SH-SY5Y (cell line): ENCODE measurements around the gene TNC.

Experiments
- GATA2 ChIP-seq: IDR thresholded peaks from 2 replicates; pipeline ENCODE4 v1.6.1; 2011; ENCODE audit warnings: mild to moderate bottlenecking, low read depth, low read length
- GATA3 ChIP-seq: IDR thresholded peaks from 2 replicates; pipeline ENCODE4 v1.6.1; 2011; ENCODE audit warnings: low read depth, mild to moderate bottlenecking, low read length, moderate library complexity

Gene TNC

DNA sequence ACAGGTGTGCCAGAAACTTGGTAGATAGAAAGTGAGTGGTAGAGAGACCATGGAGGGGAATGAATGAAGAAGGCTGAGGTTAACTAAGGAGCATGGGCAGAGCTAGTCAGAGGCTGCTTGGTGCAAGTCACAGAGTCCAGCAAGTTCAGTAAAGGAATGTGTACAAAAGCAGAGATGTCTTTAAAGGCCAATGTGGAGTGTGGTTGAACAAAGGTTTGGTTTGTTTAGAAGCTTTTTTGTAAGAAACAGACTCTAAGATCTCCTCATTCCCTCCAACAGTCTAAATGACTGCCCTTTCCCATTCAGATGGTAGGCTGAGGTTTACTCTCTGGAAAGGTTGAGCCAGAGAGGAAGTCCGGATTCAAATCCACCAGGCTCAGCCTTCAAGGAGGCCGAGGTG is 84.2 kb downstream of the TNC start:
- TF ChIP-seq GATA2 (no peak), GATA3 (no peak)

DNA sequence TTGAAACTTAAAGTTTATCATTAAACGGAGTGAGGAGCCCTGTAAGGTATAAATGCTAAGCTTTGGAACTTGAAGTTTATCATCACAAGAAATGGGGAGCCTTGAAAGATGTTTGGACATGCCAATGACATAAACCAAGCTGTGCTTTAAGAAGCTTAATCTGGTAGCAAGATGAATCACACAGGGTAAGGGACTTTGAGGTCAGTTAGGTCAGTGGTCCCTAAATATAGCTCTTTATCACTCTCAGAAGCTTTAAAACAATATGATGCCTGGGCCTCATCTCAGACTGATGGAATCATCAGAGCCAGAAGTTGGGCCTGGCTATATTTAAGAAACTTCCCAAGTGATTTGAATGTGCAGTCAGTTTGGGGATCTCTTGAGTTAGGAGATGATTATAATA is 85.7 kb downstream of the TNC start:
- TF ChIP-seq GATA3 (no peak), GATA2 (no peak)

DNA sequence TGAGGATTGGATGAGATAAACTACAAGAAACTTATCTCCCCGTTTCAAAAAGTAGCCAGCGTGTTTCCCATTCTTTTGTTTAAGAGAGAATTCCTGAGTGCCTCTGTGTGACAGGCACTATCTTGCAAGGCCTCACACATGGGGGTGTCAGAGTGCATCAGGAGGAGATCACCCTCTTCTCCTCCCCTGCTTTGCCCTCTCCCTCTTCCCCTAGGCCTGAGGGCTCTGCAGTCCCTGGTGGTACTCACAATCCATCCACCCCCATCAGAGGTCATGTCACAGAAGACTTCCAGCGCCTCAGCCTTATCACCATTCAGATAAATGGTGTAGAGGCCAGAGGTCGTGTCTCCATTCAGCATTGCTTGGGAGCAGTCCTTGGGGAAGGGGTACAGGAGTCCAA is 88.0 kb downstream of the TNC start:
- TF ChIP-seq GATA3: no peak
- no peak for TF ChIP-seq GATA2

DNA sequence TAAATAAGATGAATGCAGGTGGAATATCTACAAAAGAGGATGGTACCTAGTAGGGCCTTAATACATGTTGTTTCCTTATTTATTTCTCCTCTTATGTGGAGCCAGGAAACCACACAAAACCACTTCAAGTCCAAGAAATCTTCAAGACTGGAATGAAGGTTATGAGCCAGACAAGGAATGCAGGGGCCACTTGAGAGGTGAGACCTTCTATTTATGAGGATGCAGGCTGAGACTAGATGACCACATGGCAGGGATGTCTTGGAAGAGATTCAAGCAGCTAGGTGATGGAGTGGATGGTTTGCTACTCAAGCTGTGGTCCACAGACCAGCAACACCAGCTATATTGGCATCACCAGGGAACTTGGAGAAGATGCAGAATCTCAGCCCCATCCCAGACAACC is 92.2 kb downstream of the TNC start:
- TF ChIP-seq GATA3 (no peak), GATA2 (no peak)

DNA sequence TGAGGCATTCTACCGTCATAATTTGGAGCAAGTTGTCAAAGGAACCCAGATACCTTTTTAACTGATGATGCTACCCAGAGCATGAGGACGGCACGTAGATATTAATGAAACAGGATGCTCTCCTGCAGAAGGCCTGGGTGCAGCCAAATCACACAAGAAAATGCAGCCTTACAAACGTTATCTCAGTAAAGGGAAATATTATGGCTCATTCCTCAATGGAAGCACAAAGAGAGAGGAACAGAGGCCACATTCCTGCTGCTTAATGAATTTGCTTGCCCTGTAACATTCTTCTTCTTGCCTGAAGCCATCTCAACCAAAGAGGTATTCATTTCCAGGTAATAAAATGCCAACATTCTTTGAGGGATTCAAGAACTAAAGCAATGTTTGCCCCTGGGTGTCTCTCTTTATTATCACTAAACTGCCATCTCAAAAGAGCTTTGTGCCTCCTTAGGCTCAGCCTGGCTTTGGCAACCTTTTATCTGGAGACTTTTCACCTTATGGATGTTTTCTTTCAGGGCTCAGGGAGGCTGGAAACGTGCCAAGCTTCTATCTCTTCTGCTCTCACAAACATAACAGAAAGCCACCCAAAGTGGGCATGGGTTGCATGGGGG is 92.9 kb downstream of the TNC start:
- TF ChIP-seq GATA3: no peak
- TF ChIP-seq GATA2: no peak

DNA sequence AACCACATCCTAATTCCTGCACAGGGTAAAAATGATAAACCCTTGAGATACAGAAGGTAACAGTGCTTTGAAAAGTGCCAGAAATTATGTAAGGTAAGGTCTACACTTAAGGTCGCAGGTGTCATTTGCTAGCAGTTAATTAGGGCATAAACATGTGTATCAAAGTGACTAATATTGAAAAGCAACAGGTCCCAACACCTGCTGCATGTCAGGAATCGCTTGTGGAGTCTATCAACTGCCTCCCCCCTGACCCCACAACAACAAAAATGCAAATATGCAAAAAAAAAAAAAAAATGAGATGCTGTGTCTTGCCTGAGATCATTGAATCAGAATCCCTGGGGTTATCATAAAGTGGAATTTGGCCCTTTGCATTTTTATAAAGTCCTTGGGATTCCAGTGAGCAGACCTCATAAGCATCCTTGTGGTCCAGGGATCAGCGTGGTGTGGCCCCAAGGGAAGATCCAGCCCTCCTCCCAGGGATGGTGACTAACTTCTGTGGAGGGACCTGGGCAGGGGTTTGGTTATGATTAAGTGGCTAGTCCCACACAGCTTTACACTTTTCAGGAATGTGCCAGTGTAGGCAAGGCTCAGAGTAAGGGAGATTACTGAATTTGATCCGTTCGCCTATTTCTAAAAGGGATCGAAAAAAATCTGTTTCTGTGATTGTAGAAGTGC is 95.1 kb downstream of the TNC start:
- TF ChIP-seq GATA2 (no peak), GATA3 (no peak)

DNA sequence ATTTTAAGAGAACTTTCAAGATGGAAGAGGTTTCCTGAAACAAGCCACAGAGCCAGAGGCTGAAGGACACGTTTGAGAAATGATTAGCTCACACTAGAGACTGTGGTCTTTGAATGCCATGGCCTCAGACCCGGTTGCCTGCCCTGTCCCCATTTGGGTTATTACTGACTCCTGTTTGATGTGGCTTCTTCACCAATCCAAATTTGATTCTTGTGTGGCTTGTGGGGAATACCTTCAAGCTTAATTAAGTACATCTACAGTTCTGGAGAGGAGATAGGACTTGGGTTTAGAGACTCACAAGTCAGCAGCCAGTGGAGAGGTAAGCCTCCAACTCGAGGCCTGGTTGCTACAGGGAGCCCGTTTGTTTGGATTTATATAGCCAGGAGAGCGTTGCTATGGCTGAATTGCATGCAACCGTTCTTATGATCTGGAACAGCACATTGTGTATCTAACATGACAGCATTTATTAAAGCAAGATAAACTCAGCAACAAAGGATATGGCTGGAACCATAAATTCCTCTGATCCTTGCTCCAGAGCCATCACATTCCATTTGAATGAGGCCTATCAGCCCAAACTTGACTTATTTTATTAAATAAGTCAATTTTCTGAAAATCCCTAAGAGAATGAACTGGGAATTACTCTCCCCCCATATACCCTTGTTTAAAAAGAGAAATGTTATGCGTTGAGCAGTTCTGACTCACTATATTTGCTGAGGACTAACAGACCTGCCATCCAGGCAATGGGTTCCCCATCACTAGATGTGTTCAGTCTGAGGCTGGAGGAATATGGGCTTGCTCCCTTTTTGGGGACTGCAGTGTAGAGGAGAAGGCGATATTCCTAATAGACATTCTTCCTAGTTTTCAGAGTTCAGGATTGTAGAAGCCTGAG is 99.2 kb downstream of the TNC start:
- TF ChIP-seq GATA3 (no peak), GATA2 (no peak)

DNA sequence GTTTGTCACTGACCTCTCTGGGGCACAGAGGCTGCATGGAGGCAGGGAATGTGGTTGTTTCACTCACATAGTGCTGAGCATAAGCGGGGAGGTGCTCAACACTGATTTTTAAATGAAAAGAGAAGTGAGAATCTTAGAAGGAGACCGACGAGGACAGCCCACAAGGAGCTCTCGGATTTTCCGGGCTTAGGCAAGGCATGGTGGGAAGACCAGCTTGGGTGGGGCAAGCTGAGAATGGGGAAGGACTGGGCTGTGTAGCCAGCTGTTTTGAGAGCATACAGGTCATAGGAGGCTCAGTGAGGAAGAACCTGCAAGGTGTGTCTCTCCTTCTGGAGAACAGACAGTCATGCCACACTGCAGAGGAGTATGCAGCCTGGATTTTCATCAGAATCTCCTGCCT is 101.6 kb downstream of the TNC start:
- TF ChIP-seq GATA3 (no peak), GATA2 (no peak)

DNA sequence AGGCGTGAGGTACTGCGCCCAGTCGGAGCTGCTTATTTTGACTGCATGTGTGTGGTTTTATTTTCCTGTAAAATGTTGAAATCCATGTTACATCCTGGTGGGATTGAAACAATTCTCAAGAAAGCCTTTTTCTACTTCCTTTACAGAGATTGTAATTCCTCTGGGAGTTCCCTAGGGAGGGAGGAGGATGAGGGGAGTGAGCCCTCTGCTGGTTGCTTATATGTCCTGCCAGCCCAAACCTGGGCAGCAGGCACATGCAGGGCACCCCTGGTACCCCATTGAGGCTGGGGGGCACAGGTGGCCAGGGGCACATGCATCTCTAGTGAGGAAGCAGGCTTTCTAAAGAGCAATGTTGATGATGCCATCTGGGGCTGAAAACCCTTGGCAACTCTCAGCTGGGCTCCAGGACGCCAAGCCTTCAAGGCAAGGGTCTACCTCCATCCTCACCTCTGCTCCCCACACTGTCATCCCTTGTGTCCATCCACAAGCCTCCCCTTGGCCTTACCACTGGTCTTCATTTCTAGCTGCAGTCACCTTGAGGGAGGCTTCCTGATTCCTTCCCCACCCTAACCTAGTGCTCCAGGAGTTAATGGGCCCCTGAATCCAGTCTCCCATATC is 102.8 kb downstream of the TNC start:
- TF ChIP-seq GATA3: no peak
- TF ChIP-seq GATA2: no peak

DNA sequence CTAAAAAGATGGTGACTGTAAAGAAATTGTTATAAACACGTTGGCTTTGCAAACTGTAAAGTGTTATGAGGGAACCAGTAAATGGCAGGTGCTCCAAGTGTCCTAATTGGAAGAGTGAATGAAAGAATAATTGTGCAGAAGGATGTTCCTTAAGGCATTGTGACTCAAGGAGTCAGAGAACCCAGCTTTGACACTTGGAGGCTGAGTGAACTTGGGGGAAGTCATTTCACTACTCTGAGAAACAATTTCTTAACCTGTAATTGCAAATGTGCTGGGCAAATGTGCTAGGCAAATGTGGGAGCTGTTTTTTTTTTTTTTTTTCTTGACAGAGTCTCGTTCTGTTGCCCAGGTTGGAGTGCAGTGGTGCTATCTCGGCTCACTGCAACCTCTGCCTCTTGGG is 103.5 kb downstream of the TNC start:
- TF ChIP-seq GATA2 (no peak), GATA3 (no peak)

DNA sequence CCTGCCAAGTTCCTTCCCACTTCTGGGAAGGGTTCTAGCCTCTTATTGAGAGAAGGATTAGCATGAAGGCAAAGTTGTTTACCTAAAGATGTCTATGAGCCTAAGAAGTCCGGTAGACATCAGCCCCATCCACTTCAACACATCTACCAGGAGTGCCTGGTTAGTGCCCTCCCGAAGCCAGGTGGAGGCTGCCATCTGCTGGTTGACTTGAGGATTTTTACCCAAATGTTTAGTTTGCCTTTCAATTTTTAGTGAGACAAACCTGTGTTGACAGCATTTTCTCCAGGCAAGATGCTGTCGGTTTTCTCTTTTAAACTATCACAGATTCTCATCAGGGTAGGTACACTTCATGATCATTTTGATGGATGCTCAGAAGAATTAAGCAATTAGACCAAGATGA is 104.0 kb downstream of the TNC start:
- TF ChIP-seq GATA2 (no peak), GATA3 (no peak)

DNA sequence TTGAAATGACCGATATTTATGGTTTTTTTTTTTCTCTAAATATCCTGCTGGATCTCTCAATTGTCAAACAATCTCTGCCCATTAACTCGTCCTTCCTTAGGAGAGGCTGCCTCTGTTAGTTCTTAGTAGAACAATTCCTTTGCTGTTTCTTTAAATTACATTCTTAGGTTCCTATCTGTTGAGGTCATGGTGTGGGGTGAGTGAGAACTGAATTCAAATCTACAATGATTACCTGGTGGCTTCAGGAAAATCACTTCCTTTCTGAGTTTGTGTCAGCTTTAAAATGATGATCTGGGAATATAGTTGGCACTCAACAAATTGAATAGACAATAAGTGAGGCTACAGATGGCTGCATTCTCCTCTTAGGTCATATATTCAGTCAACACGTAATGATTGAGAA is 105.5 kb downstream of the TNC start:
- no peak for TF ChIP-seq GATA3
- TF ChIP-seq GATA2: no peak

DNA sequence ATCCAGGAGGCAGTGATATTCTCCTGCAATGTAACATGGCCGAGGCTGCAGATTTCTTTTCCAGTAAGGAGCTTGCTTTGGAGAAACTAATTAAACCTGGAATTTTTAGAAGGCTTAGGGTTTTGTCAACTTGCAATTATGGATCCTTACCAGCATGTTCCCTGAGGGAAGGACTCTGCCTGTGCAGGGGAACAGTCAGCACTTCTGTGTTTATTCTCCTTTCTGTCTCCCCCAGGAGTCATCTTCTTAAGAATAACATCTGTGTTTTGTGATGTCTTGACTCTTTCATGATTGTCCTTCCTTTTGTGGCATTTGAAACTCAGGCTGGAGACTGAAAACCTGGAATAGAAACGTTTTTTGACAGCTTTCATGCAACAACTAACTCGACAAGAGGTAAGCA is 107.1 kb downstream of the TNC start:
- TF ChIP-seq GATA2 (no peak), GATA3 (no peak)

DNA sequence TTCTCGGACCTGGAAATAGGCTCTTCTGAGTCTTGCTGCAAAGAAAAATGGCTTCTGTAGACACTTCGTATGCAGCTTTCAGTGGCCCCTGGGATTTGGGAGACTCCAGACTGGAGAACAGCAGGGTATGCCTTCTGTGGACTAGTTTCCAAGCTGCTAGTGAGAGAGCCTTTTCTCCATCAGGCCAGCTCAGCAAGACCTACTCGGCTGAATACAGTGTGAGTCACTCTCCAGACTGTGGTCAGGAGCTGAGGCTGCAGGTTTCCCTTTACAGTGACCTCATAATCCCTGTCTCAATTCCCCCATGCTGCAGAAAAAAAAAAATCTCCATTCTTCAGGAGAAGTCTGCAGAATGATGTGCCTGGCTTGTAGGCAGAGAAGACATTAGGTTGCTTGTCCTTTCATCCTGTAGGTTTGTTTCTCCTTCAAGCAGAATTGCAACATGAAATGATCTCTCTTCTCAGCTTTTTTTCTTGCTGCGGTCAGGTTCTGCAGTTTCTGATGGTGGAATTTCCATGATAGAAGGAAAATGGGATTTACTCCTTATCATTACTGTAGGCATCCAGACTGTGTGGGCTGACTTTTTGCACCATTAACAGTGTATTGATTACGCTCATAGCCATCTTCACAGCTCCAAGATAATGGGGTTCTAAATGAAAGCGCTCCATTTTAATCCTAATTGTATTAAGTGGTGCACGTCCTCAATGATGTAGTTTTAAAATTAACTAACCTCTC is 109.3 kb downstream of the TNC start:
- TF ChIP-seq GATA3 (no peak), GATA2 (no peak)
